K562 (cell line): ENCODE results near the gene PIP4K2A. TPM values are rescaled to one million over a fixed set of nuclear protein-coding genes. Genes with fewer than 3 reads are reported as not detected.

ENCODE experiments used
- EWSR1 ChIP-seq: fragments of 450-650 bp; IDR thresholded peaks from 2 replicates; pipeline ENCODE4 v1.6.1; 2018; ENCODE audit warnings: borderline replicate concordance, mild to moderate bottlenecking, low read depth, moderate library complexity; ENCODE audit not compliant: partially characterized antibody
- POLR2AphosphoS5 ChIP-seq: IDR thresholded peaks from 2 replicates; pipeline ENCODE4 v1.6.1; 2011; ENCODE audit warnings: mild to moderate bottlenecking, low read depth, low read length, moderate library complexity; ENCODE audit not compliant: control insufficient read depth, insufficient read depth
- RERE ChIP-seq: sonication (generic); formaldehyde crosslinking; IDR thresholded peaks from 2 replicates; pipeline ENCODE4 v1.8.0; 2023; ENCODE audit warnings: missing genetic modification reagents, mild to moderate bottlenecking, borderline replicate concordance
- ZNF140 ChIP-seq: fragments of 250-450 bp; sonication (Bioruptor Pico); IDR thresholded peaks from 2 replicates; pipeline ENCODE4 v1.8.0; 2021; ENCODE audit warnings: moderate library complexity, mild to moderate bottlenecking, inconsistent platforms
- ZNF445 ChIP-seq: fragments of 250-450 bp; sonication (Bioruptor Pico); IDR thresholded peaks from 2 replicates; pipeline ENCODE4 v1.4.0; 2020; ENCODE audit warnings: low read depth, mild to moderate bottlenecking, moderate library complexity
- ZNF668 ChIP-seq: fragments of 250-450 bp; sonication (Bioruptor Pico); IDR thresholded peaks from 2 replicates; pipeline ENCODE4 v1.8.0; 2022; ENCODE audit warnings: mild to moderate bottlenecking, inconsistent platforms
- polyA plus RNA-seq, 8 experiments: library from polyadenylated mRNA; depleted of rRNA in 4 of 8; stranded (reverse) in 5 of 8; unstranded in 3 of 8; fragments of >200 nt; fragmentation: Nextera tagmentation in 2 of 8; fragmentation: Illumina TruSeq in 1 of 8; extraction: Ambion mirVana in 2 of 8; extraction: Trizol in 1 of 8; gene quantifications; 2 replicates each; pipeline versions ENCODE4 v1.2.1 to v1.2.3, GENCODE V29; 2011 to 2014; ENCODE audit warnings: inconsistent platforms in 1 of 8, missing spikeins in 1 of 8
- total RNA-seq, 7 experiments: library from RNA; depleted of rRNA in 6 of 7; stranded (reverse); fragments of >200 nt in 6 of 7; fragmentation: Illumina TruSeq in 2 of 7; extraction: Trizol in 2 of 7; gene quantifications; 2 replicates each; pipeline versions ENCODE4 v1.2.1 to v1.2.3, GENCODE V29; 2011 to 2021; ENCODE audit warnings: low replicate concordance in 1 of 7
- TF ChIP-seq, protein P1 (sequence below), 2 experiments: fragments of 450-650 bp in 1 of 2; sonication (generic) in 1 of 2; formaldehyde crosslinking in 1 of 2; IDR thresholded peaks; 2 replicates each; pipeline versions ENCODE4 v1.7.1 to v1.9.0; 2016 to 2022; ENCODE audit warnings: inconsistent platforms in 1 of 2, mild to moderate bottlenecking in 1 of 2, missing genetic modification reagents in 1 of 2
- TF ChIP-seq, protein P2 (sequence below): fragments of 250-450 bp; sonication (Bioruptor Pico); IDR thresholded peaks from 2 replicates; pipeline ENCODE4 v1.8.0; 2022; ENCODE audit warnings: moderate library complexity, mild to moderate bottlenecking, inconsistent platforms

Gene PIP4K2A
- total and polyA plus RNA-seq, 9 of the 15 experiments (the other 6 are each of a cell fraction or from before 2014, with no cell fraction given): 35.6 to 117 (median 71.9) TPM

- TF ChIP-seq, protein P1, sequence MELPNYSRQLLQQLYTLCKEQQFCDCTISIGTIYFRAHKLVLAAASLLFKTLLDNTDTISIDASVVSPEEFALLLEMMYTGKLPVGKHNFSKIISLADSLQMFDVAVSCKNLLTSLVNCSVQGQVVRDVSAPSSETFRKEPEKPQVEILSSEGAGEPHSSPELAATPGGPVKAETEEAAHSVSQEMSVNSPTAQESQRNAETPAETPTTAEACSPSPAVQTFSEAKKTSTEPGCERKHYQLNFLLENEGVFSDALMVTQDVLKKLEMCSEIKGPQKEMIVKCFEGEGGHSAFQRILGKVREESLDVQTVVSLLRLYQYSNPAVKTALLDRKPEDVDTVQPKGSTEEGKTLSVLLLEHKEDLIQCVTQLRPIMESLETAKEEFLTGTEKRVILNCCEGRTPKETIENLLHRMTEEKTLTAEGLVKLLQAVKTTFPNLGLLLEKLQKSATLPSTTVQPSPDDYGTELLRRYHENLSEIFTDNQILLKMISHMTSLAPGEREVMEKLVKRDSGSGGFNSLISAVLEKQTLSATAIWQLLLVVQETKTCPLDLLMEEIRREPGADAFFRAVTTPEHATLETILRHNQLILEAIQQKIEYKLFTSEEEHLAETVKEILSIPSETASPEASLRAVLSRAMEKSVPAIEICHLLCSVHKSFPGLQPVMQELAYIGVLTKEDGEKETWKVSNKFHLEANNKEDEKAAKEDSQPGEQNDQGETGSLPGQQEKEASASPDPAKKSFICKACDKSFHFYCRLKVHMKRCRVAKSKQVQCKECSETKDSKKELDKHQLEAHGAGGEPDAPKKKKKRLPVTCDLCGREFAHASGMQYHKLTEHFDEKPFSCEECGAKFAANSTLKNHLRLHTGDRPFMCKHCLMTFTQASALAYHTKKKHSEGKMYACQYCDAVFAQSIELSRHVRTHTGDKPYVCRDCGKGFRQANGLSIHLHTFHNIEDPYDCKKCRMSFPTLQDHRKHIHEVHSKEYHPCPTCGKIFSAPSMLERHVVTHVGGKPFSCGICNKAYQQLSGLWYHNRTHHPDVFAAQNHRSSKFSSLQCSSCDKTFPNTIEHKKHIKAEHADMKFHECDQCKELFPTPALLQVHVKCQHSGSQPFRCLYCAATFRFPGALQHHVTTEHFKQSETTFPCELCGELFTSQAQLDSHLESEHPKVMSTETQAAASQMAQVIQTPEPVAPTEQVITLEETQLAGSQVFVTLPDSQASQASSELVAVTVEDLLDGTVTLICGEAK (IDR thresholded peaks at IDR 0.05): 0 out of 2 replicates have a peak, but pooled peaks have one; percentile 23
- TF ChIP-seq, protein P1 (CRISPR knock-in tag; IDR thresholded peaks at IDR 0.05): no peak
- no peak for TF ChIP-seq ZNF668 (CRISPR knock-in tag)
- no peak for TF ChIP-seq ZNF445 (CRISPR knock-in tag)
- TF ChIP-seq, protein P2, sequence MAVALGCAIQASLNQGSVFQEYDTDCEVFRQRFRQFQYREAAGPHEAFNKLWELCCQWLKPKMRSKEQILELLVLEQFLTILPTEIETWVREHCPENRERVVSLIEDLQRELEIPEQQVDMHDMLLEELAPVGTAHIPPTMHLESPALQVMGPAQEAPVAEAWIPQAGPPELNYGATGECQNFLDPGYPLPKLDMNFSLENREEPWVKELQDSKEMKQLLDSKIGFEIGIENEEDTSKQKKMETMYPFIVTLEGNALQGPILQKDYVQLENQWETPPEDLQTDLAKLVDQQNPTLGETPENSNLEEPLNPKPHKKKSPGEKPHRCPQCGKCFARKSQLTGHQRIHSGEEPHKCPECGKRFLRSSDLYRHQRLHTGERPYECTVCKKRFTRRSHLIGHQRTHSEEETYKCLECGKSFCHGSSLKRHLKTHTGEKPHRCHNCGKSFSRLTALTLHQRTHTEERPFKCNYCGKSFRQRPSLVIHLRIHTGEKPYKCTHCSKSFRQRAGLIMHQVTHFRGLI (CRISPR knock-in tag): no peak
- TF ChIP-seq EWSR1: no peak
- TF ChIP-seq RERE (CRISPR knock-in tag): no peak
- TF ChIP-seq POLR2AphosphoS5: no peak
- no peak for TF ChIP-seq ZNF140 (CRISPR knock-in tag)
Observed at GRCh38 chr10:22712211-22712955, 2.0 kb downstream of the PIP4K2A start (continued).
